ENCODE results near the gene RIMS3. TPM values are rescaled to one million over a fixed set of nuclear protein-coding genes. Genes with fewer than 3 reads are reported as not detected.

Gene RIMS3
- total RNA-seq, 1 donor from 2014 or later = 4.2 TPM

DNA sequence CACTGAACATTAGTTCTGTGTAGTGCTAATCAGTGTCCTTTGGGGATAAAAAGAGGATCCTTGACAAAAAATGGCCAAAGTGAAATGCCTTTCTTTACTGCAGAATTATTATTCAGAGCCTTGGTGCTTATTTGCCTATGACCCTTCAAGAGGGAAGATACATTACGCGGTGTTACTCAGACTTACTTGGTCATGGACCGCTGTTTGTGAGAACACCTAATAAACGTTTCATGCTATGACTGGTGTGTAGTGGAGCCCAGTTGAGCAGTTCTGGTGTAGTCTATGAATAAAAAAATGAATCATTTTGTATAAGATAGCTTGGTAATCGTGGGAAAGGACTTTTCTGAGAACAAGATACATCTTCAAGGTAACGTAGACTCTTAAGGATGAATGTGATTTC is 34.3 kb upstream of the RIMS3 start:
- TF ChIP-seq CTCF (conservative IDR thresholded peaks at IDR 0.05; ENCODE audit: low read depth, low read length) = no peak
- DNase-seq (ENCODE audit: low read depth) = no peak
- H3K4me3 ChIP-seq (ENCODE audit: low read depth, low read length) = no peak overlapping the region

DNA sequence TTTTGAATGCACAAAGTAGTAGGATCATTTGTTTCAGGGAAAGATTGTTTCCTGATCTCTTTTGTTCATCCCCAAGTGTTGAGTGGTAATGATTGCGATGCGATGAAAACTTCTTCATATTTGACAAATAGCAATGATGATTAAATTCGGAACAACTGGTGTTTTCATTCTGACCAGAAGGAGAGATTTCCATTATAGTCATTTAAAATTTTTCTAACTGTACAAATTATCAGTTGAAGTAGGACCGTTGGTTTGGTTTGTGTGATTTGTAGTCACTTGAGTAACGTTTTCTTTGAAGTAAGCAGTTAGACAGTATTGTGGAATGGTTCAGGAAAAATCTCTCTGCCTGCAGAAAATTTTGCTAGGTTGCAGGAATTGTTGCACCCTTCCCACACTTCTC is 32.0 kb upstream of the RIMS3 start:
- DNase-seq (ENCODE audit: low read depth) = no peak
- no peak for TF ChIP-seq CTCF (conservative IDR thresholded peaks at IDR 0.05; ENCODE audit: low read depth, low read length)
- H3K4me3 ChIP-seq (ENCODE audit: low read depth, low read length) = no peak overlapping the region

DNA sequence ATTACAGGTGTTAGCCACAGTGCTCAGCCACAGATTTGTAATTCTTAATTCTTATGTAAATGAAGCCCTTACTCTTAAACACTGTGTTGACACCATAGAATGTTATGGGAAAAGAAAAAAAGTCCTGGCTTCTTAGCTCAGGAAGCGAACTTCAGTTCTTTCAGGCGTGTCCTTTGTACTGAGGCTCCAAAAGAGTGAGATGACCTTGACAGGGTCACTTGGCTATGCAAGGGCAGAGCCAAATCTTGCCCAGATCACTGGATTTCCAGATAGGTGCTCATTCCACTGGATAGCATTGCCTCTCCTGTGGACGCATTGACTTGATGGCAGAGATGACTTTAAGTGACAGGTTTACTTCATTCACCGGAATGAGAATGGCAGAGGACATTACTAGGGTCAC is 30.8 kb upstream of the RIMS3 start:
- H3K4me3 ChIP-seq (ENCODE audit: low read depth, low read length) = no peak overlapping the region
- no peak for TF ChIP-seq CTCF (conservative IDR thresholded peaks at IDR 0.05; ENCODE audit: low read depth, low read length)
- DNase-seq (ENCODE audit: low read depth) = no peak

- H3K4me3 ChIP-seq (ENCODE audit: low read depth, low read length) = no peak overlapping the region
- no peak for DNase-seq (ENCODE audit: low read depth)
- TF ChIP-seq CTCF (conservative IDR thresholded peaks at IDR 0.05; ENCODE audit: low read depth, low read length) = no peak
Measured at GRCh38 chr1:40694353-40694874, 28.9 kb upstream of the RIMS3 start.

- H3K4me3 ChIP-seq (ENCODE audit: low read depth, low read length) = no peak overlapping the region
- DNase-seq (ENCODE audit: low read depth) = no peak
- no peak for TF ChIP-seq CTCF (conservative IDR thresholded peaks at IDR 0.05; ENCODE audit: low read depth, low read length)
Measured at GRCh38 chr1:40693425-40693824, 27.9 kb upstream of the RIMS3 start.

GRCh38 chr1:40692429-40692895 is 27.0 kb upstream of the RIMS3 start:
- H3K4me3 ChIP-seq (ENCODE audit: low read depth, low read length) = peak overlapping the region; percentile 84
- no peak for TF ChIP-seq CTCF (conservative IDR thresholded peaks at IDR 0.05; ENCODE audit: low read depth, low read length)
- DNase-seq (ENCODE audit: low read depth) = no peak
